Measurements from ENCODE around the gene GSK3A. TPM values are rescaled to one million over a fixed set of nuclear protein-coding genes. Genes with fewer than 3 reads are reported as not detected.

GSK3A gene
- total RNA-seq, 2 donors from 2014 or later = 12.5 to 14.5 TPM

- intact Hi-C loops (cut with DNase I) = no loop called here
- Histone ChIP-seq H3K36me3 (replicated peaks in 1 of 2; ENCODE audit: insufficient read depth in 1 of 2, low read depth in 2 of 2) (peaks cover 11 to 15% of the 10 kb centered on the region in 2 donors), H3K27ac (no peak overlapping the region), H3K9me3 (no peaks in the 10 kb centered on the region), H3K4me1 (no peaks in the 10 kb centered on the region), H3K27me3 (no peaks in the 10 kb centered on the region), H3K4me3 (no peak overlapping the region)
- no peak for TF ChIP-seq CTCF (IDR thresholded peaks at IDR 0.05)
- no peak for TF ChIP-seq POLR2A (IDR thresholded peaks at IDR 0.05)
- 81 to 94% methylated on average over 6 of the region's 6 CpGs for WGBS, 2 donors
- DNase-seq (no peak), ATAC-seq (no peak)
These were observed 8.6 kb downstream of the GSK3A start for GRCh38 chr19:42233678-42234292.

DNA sequence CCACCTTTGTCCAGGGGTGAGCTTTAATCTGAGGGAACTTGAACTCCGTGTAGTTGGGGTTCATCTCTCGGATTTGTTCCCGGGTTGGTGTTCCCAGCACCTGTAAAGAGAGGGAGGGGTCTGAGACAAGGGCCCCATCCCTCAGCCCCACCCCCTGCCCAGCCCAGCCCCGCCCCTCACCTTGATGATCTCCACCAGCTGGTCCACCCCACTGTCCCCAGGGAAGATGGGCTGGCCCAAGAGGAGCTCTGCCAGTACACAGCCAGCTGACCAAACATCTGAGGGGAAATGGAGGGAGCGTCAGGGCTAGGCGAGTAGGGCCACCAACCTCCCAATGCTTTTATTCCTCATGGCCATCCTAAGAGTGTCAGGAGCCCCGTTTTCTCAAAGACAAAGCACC is 9.3 kb downstream of the GSK3A start:
- TF ChIP-seq CTCF (IDR thresholded peaks at IDR 0.05) (no peak), POLR2A (IDR thresholded peaks at IDR 0.05) (no peak)

GRCh38 chr19:42232435-42232834 is 10.0 kb downstream of the GSK3A start:
- WGBS, 2 donors = 90 to 94% methylated on average over 6 to 9 of the region's 10 CpGs
- H3K9me3 ChIP-seq = no peaks in the 10 kb centered on the region
- no peaks in the 10 kb centered on the region for H3K27me3 ChIP-seq
- peaks cover 11 to 15% of the 10 kb centered on the region in 2 donors for H3K36me3 ChIP-seq (replicated peaks in 1 of 2; ENCODE audit: insufficient read depth in 1 of 2, low read depth in 2 of 2)
- ATAC-seq = no peak
- intact Hi-C loops (cut with DNase I) = no loop called here
- H3K4me1 ChIP-seq = no peaks in the 10 kb centered on the region
- no peak overlapping the region for H3K27ac ChIP-seq
- TF ChIP-seq POLR2A (IDR thresholded peaks at IDR 0.05) = no peak
- no peak for TF ChIP-seq CTCF (IDR thresholded peaks at IDR 0.05)
- no peak overlapping the region for H3K4me3 ChIP-seq
- DNase-seq = no peak

More for the DNA sequence above, 9.3 kb downstream of the GSK3A start:
- Histone ChIP-seq H3K4me3 (no peak overlapping the region), H3K27me3 (no peaks in the 10 kb centered on the region), H3K9me3 (no peaks in the 10 kb centered on the region), H3K27ac (no peak overlapping the region), H3K36me3 (replicated peaks in 1 of 2; ENCODE audit: insufficient read depth in 1 of 2, low read depth in 2 of 2) (peaks cover 11 to 15% of the 10 kb centered on the region in 2 donors), H3K4me1 (no peaks in the 10 kb centered on the region)
- DNase-seq = no peak
- no peak for ATAC-seq
- WGBS, 2 donors = 68% methylated on average over 7 of the region's 7 CpGs; no CpG with 5 or more reads in 1 of the 2 donors
- intact Hi-C loops (cut with DNase I) = no loop called here

DNA sequence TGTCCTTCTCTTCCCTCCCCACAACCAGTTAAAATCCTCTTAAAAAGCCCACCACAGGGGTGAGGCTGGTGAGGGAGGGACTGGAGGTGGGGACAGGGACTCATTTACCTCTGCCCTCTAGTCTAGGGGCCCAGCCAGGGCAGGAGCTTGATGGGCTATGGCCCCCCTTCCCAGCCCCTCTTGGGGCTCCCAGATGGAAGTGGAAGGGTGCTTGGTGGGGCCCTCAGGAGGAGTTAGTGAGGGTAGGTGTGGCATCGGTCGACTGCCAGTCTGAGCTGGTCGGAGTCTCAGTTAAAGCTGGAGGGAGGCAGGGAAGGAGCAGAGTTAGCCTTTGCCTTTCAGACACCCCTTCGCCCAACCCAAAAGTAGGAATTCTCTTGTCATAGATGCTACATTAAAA is 11.8 kb downstream of the GSK3A start:
- no peak for ATAC-seq
- no peak for DNase-seq
- Histone ChIP-seq H3K27ac (no peak overlapping the region), H3K9me3 (no peaks in the 10 kb centered on the region), H3K27me3 (no peaks in the 10 kb centered on the region), H3K4me3 (no peak overlapping the region), H3K36me3 (replicated peaks in 1 of 2; ENCODE audit: insufficient read depth in 1 of 2, low read depth in 2 of 2) (peaks cover 11 to 14% of the 10 kb centered on the region in 2 donors), H3K4me1 (no peaks in the 10 kb centered on the region)
- WGBS, 2 donors = 74 to 82% methylated on average over 4 of the region's 4 CpGs
- intact Hi-C loops (cut with DNase I) = no loop called here
- TF ChIP-seq CTCF (IDR thresholded peaks at IDR 0.05) (no peak), POLR2A (IDR thresholded peaks at IDR 0.05) (no peak)

DNA sequence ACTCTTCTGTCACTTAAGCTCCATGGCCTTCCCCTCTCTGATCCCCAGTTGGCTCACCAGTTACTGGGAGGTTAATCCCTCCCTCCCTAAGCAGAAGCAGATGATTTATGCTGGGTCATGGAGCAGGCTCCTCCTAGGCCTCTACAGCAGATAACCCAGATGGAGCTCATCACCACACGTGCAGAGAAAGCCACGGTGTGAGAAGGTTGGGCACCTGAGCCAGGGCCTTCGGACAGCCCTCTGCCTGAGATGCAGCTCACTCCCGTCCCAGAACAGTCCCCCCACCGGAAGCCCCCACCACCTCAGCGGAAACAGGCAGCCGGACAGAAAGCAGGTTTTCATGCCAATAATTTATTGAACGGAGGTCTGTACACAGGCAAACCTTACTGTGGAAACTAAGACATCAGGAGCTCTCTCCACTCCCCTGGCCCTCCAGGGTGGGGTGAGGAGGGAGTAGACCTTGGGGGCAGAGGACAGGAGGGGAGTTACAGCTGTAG is 12.5 kb downstream of the GSK3A start:
- intact Hi-C loops (cut with DNase I) = no loop called here
- Histone ChIP-seq H3K27me3 (no peaks in the 10 kb centered on the region), H3K27ac (no peak overlapping the region), H3K4me1 (no peaks in the 10 kb centered on the region), H3K36me3 (replicated peaks in 1 of 2; ENCODE audit: insufficient read depth in 1 of 2, low read depth in 2 of 2) (peaks cover 11 to 21% of the 10 kb centered on the region in 2 donors), H3K9me3 (no peaks in the 10 kb centered on the region), H3K4me3 (no peak overlapping the region)
- ATAC-seq (no peak), DNase-seq (no peak)
- TF ChIP-seq POLR2A (IDR thresholded peaks at IDR 0.05) = no peak
- TF ChIP-seq CTCF (IDR thresholded peaks at IDR 0.05) = no peak
- WGBS, 2 donors = 36 to 64% methylated on average over 6 to 8 of the region's 8 CpGs

Measured in body of pancreas (tissue), 4 donors.